SK-N-SH treated with all-trans-retinoic acid at 6 μM for 48 hours (cell line): ENCODE data around the gene SLC2A4.
A peak's percentile ranks its signal among the peaks of the same experiment; 100 is the strongest.

ENCODE experiments used
- ATAC-seq: fragments of 200-7000 bp; cut with Tn5 transposase; 3 replicates; pipeline ENCODE4 v1.9.1; 2020; ENCODE audit warnings: mild to moderate bottlenecking, moderate library complexity
- ARNTL ChIP-seq: fragments of 450-650 bp; formaldehyde crosslinking; IDR thresholded peaks from 2 replicates; pipeline ENCODE4 v1.5.0; 2020; ENCODE audit warnings: low read depth, mild to moderate bottlenecking, moderate library complexity, borderline replicate concordance
- BACH2 ChIP-seq: fragments of 250-450 bp; sonication (Bioruptor Pico); IDR thresholded peaks from 2 replicates; pipeline ENCODE4 v1.9.0; 2021; ENCODE audit warnings: mild to moderate bottlenecking, borderline replicate concordance
- CSRNP3 ChIP-seq: fragments of 250-450 bp; sonication (Bioruptor Pico); IDR thresholded peaks from 2 replicates; pipeline ENCODE4 v1.5.1; 2021; ENCODE audit warnings: mild to moderate bottlenecking, moderate library complexity
- ESRRG ChIP-seq: fragments of 250-450 bp; sonication (Bioruptor Pico); IDR thresholded peaks from 2 replicates; pipeline ENCODE4 v1.6.1; 2021; ENCODE audit warnings: mild to moderate bottlenecking
- GLIS3 ChIP-seq: fragments of 250-450 bp; sonication (Bioruptor Pico); IDR thresholded peaks from 2 replicates; pipeline ENCODE4 v1.5.0; 2020; ENCODE audit warnings: mild to moderate bottlenecking, moderate library complexity
- OSR1 ChIP-seq: fragments of 250-450 bp; sonication (Bioruptor Pico); IDR thresholded peaks from 2 replicates; pipeline ENCODE4 v1.8.0; 2022; ENCODE audit warnings: moderate library complexity, mild to moderate bottlenecking, inconsistent platforms
- PPARA ChIP-seq: fragments of 250-450 bp; sonication (Bioruptor Pico); IDR thresholded peaks from 2 replicates; pipeline ENCODE4 v1.5.0; 2020; ENCODE audit warnings: mild to moderate bottlenecking, borderline replicate concordance
- RARB ChIP-seq: fragments of 250-450 bp; sonication (Bioruptor Pico); IDR thresholded peaks from 2 replicates; pipeline ENCODE4 v1.8.0; 2021; ENCODE audit warnings: mild to moderate bottlenecking, moderate library complexity
- SNAI2 ChIP-seq: fragments of 250-450 bp; sonication (Bioruptor Pico); IDR thresholded peaks from 2 replicates; pipeline ENCODE4 v1.5.0; 2020; ENCODE audit warnings: mild to moderate bottlenecking, moderate library complexity
- TCF4 ChIP-seq: fragments of 250-450 bp; sonication (Bioruptor Pico); IDR thresholded peaks from 2 replicates; pipeline ENCODE4 v1.8.0; 2021; ENCODE audit warnings: mild to moderate bottlenecking, moderate library complexity, borderline replicate concordance
- ZC3H10 ChIP-seq: fragments of 250-450 bp; sonication (Bioruptor Pico); IDR thresholded peaks from 2 replicates; pipeline ENCODE4 v1.5.1; 2021; ENCODE audit warnings: mild to moderate bottlenecking, moderate library complexity
- ZFP30 ChIP-seq: fragments of 450-650 bp; formaldehyde crosslinking; IDR thresholded peaks from 2 replicates; pipeline ENCODE4 v1.5.0; 2022; ENCODE audit warnings: mild to moderate bottlenecking, moderate library complexity
- ZNF565 ChIP-seq: fragments of 450-650 bp; formaldehyde crosslinking; conservative IDR thresholded peaks from 2 replicates; pipeline ENCODE4 v1.5.0; 2020; ENCODE audit warnings: low read depth, mild to moderate bottlenecking, moderate library complexity
- ZNF70 ChIP-seq: fragments of 450-650 bp; formaldehyde crosslinking; IDR thresholded peaks from 2 replicates; pipeline ENCODE4 v1.5.0; 2020; ENCODE audit warnings: mild to moderate bottlenecking, moderate library complexity
- ZNF8 ChIP-seq: fragments of 450-650 bp; formaldehyde crosslinking; IDR thresholded peaks from 2 replicates; pipeline ENCODE4 v1.5.0; 2020; ENCODE audit warnings: mild to moderate bottlenecking, moderate library complexity
- TF ChIP-seq, protein P1 (sequence below): fragments of 250-450 bp; sonication (Bioruptor Pico); IDR thresholded peaks from 2 replicates; pipeline ENCODE4 v1.5.0; 2020; ENCODE audit warnings: mild to moderate bottlenecking, moderate library complexity
- TF ChIP-seq, protein P2 (sequence below): fragments of 250-450 bp; sonication (Bioruptor Pico); IDR thresholded peaks from 2 replicates; pipeline ENCODE4 v1.8.0; 2021; ENCODE audit warnings: low read depth, mild to moderate bottlenecking, moderate library complexity, borderline replicate concordance
- TF ChIP-seq, protein P3 (sequence below): fragments of 250-450 bp; sonication (Bioruptor Pico); IDR thresholded peaks from 2 replicates; pipeline ENCODE4 v1.5.1; 2020; ENCODE audit warnings: low read depth, mild to moderate bottlenecking, moderate library complexity
- TF ChIP-seq, protein P4 (sequence below): fragments of 250-450 bp; sonication (Bioruptor Pico); IDR thresholded peaks from 2 replicates; pipeline ENCODE4 v1.8.0; 2020; ENCODE audit warnings: mild to moderate bottlenecking, moderate library complexity, borderline replicate concordance

Gene SLC2A4

DNA sequence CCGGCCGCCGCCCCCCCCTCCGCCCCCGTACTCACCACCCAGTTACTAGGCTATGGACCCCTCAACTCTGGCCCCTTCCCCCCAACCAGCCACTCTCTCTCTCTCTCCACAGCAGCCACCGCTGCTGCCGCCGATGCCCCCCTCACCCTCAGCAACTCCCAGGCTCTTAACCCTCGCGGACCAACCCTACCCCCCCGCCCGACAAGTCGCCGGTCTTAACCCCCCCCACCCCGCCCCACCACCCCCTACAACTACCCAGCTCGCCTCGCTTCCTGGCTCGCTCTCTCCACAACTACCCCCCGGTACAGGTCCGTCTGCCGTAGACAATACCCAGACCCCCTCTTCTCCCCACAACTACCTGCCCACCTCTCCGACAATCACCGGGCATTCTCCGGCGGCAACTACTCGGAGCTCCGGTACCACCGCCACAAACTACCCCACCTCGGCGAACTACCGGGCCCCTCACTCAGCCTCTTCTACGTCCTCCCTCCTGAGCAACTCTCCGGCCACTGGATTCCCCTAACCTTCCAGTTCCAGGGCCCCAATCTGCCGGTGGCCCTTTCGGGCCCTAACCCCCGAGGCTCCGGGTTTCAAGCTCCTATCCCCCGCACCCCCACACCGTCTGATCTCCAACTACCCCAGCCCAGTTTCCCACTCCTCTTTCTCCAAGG, 43.0 kb upstream of the SLC2A4 start (continued):
- TF ChIP-seq, protein P1, sequence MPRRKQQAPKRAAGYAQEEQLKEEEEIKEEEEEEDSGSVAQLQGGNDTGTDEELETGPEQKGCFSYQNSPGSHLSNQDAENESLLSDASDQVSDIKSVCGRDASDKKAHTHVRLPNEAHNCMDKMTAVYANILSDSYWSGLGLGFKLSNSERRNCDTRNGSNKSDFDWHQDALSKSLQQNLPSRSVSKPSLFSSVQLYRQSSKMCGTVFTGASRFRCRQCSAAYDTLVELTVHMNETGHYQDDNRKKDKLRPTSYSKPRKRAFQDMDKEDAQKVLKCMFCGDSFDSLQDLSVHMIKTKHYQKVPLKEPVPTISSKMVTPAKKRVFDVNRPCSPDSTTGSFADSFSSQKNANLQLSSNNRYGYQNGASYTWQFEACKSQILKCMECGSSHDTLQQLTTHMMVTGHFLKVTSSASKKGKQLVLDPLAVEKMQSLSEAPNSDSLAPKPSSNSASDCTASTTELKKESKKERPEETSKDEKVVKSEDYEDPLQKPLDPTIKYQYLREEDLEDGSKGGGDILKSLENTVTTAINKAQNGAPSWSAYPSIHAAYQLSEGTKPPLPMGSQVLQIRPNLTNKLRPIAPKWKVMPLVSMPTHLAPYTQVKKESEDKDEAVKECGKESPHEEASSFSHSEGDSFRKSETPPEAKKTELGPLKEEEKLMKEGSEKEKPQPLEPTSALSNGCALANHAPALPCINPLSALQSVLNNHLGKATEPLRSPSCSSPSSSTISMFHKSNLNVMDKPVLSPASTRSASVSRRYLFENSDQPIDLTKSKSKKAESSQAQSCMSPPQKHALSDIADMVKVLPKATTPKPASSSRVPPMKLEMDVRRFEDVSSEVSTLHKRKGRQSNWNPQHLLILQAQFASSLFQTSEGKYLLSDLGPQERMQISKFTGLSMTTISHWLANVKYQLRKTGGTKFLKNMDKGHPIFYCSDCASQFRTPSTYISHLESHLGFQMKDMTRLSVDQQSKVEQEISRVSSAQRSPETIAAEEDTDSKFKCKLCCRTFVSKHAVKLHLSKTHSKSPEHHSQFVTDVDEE (CRISPR knock-in tag), result no peak
- TF ChIP-seq SNAI2 (no peak), OSR1 (CRISPR knock-in tag) (no peak), PPARA (no peak)

- ATAC-seq, result peak; percentile 70
- TF ChIP-seq TCF4 (CRISPR knock-in tag) (no peak), ZNF565 (CRISPR knock-in tag) (no peak), SNAI2 (no peak), ZNF70 (CRISPR knock-in tag) (no peak), ZNF8 (CRISPR knock-in tag) (no peak), ARNTL (CRISPR knock-in tag) (no peak), ZC3H10 (CRISPR knock-in tag) (no peak), GLIS3 (CRISPR knock-in tag) (peak; percentile 74), CSRNP3 (CRISPR knock-in tag) (no peak)
- TF ChIP-seq, protein P1 (CRISPR knock-in tag), result peak; percentile 63
- TF ChIP-seq, protein P2, sequence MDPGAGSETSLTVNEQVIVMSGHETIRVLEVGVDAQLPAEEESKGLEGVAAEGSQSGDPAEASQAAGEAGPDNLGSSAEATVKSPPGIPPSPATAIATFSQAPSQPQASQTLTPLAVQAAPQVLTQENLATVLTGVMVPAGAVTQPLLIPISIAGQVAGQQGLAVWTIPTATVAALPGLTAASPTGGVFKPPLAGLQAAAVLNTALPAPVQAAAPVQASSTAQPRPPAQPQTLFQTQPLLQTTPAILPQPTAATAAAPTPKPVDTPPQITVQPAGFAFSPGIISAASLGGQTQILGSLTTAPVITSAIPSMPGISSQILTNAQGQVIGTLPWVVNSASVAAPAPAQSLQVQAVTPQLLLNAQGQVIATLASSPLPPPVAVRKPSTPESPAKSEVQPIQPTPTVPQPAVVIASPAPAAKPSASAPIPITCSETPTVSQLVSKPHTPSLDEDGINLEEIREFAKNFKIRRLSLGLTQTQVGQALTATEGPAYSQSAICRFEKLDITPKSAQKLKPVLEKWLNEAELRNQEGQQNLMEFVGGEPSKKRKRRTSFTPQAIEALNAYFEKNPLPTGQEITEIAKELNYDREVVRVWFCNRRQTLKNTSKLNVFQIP (CRISPR knock-in tag), result no peak
- TF ChIP-seq, protein P3, sequence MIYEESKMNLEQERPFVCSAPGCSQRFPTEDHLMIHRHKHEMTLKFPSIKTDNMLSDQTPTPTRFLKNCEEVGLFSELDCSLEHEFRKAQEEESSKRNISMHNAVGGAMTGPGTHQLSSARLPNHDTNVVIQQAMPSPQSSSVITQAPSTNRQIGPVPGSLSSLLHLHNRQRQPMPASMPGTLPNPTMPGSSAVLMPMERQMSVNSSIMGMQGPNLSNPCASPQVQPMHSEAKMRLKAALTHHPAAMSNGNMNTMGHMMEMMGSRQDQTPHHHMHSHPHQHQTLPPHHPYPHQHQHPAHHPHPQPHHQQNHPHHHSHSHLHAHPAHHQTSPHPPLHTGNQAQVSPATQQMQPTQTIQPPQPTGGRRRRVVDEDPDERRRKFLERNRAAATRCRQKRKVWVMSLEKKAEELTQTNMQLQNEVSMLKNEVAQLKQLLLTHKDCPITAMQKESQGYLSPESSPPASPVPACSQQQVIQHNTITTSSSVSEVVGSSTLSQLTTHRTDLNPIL (CRISPR knock-in tag), result no peak
These were observed 42.2 kb upstream of the SLC2A4 start, which contains the start of gene PHF23 for GRCh38 chr17:7239091-7240027. TSS of gene PHF23 (minus strand) at chr17:7239457. CDS start at chr17:7239279, 178 bp downstream.

DNA sequence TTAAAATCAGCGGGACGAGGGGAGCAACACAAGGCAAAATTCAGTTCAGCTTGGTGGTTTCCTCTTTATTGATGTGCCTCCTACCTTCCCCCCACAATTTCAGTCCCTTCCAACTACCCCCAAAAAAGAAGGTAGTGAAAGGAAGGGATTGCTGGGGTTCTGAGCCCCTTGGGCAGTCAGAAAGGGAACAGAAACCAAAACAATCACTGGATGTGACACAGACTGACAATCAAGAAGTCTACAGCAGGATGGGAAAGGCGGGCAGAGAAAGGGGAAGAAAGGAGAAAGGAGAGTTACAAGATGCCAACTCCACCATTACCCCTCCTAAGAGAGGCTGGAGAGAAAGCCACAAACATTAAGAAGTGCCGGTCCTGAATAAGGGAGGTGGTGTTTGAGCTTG, 41.1 kb upstream of the SLC2A4 start:
- TF ChIP-seq ZNF70 (CRISPR knock-in tag), result no peak
- no peak for TF ChIP-seq ZFP30 (CRISPR knock-in tag)
- TF ChIP-seq ZC3H10 (CRISPR knock-in tag), result no peak
- TF ChIP-seq ESRRG (CRISPR knock-in tag), result no peak
- TF ChIP-seq RARB (CRISPR knock-in tag), result no peak
- TF ChIP-seq, protein P4, sequence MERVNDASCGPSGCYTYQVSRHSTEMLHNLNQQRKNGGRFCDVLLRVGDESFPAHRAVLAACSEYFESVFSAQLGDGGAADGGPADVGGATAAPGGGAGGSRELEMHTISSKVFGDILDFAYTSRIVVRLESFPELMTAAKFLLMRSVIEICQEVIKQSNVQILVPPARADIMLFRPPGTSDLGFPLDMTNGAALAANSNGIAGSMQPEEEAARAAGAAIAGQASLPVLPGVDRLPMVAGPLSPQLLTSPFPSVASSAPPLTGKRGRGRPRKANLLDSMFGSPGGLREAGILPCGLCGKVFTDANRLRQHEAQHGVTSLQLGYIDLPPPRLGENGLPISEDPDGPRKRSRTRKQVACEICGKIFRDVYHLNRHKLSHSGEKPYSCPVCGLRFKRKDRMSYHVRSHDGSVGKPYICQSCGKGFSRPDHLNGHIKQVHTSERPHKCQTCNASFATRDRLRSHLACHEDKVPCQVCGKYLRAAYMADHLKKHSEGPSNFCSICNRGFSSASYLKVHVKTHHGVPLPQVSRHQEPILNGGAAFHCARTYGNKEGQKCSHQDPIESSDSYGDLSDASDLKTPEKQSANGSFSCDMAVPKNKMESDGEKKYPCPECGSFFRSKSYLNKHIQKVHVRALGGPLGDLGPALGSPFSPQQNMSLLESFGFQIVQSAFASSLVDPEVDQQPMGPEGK (CRISPR knock-in tag), result no peak
- no peak for TF ChIP-seq OSR1 (CRISPR knock-in tag)
- TF ChIP-seq, protein P2 (CRISPR knock-in tag), result no peak
- no peak for TF ChIP-seq BACH2 (CRISPR knock-in tag)
- no peak for ATAC-seq
